Measurements from ENCODE around the gene TMEM198. TPM values are rescaled to one million over a fixed set of nuclear protein-coding genes. Genes with fewer than 3 reads are reported as not detected.

Gene TMEM198
- total and polyA plus RNA-seq, 2 donors (not counting 3 experiments of a cell fraction or from before 2014, with no cell fraction given): not detected

DNA sequence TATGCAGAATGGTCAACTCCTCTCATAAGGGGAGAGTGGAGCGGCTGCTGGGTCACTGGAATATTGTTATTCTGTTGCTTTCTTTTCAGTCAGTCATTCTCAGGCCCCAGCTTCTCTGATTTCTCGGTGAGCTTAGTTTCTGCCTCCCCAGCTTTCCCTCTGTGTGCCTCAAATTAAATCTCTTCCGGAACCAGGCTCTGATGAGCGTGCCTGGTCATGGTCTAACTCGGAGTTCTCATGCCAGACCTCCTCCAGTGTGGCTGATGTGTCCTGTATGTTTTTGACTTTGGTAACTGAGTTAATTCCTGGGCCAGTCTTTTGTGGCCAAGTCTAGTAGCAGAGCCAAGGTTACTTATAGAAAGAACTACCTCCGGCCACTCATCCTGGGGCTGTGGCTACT lies 48.9 kb downstream of the TMEM198 start:
- no peaks in the 10 kb centered on the region for H3K79me2 ChIP-seq (ENCODE audit: control insufficient read depth, insufficient read depth, low read length)
- H3K4me2 ChIP-seq (ENCODE audit: insufficient read depth, low read length): no peak overlapping the region
- intact Hi-C loops (cut with micrococcal nuclease): no loop called here
- no peak overlapping the region for H3K9ac ChIP-seq (replicated peaks; ENCODE audit: extremely low read depth, insufficient read depth, low read length)
- no peaks in the 10 kb centered on the region for H3K9me1 ChIP-seq (replicated peaks; ENCODE audit: control insufficient read depth, extremely low read depth, insufficient read depth, low read length)
- POLR2A ChIA-PET: no interaction called here
- H3K4me1 ChIP-seq (ENCODE audit: control insufficient read depth, extremely low read depth, insufficient read depth, low read length): peaks cover 6% of the 10 kb centered on the region
- dilution Hi-C loops (cut with MboI; ENCODE audit: extremely low pct_ligation_motif_present, low sequenced_read_pairs): no loop called here
- no peak for DNase-seq (ENCODE audit: low read depth, low spot score)
- TF ChIP-seq MYC (IDR thresholded peaks at IDR 0.05; ENCODE audit: low read depth, low read length): no peak
- TF ChIP-seq JUN (IDR thresholded peaks at IDR 0.05; ENCODE audit: borderline replicate concordance, insufficient read depth, insufficient read length, low read depth): no peak
- TF ChIP-seq, protein P1, sequence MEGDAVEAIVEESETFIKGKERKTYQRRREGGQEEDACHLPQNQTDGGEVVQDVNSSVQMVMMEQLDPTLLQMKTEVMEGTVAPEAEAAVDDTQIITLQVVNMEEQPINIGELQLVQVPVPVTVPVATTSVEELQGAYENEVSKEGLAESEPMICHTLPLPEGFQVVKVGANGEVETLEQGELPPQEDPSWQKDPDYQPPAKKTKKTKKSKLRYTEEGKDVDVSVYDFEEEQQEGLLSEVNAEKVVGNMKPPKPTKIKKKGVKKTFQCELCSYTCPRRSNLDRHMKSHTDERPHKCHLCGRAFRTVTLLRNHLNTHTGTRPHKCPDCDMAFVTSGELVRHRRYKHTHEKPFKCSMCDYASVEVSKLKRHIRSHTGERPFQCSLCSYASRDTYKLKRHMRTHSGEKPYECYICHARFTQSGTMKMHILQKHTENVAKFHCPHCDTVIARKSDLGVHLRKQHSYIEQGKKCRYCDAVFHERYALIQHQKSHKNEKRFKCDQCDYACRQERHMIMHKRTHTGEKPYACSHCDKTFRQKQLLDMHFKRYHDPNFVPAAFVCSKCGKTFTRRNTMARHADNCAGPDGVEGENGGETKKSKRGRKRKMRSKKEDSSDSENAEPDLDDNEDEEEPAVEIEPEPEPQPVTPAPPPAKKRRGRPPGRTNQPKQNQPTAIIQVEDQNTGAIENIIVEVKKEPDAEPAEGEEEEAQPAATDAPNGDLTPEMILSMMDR (IDR thresholded peaks at IDR 0.05; ENCODE audit: extremely low read depth in 1 of 2, insufficient read depth in 1 of 2, low read depth in 1 of 2, low read length in 2 of 2): no peak
- TF ChIP-seq, protein P2, sequence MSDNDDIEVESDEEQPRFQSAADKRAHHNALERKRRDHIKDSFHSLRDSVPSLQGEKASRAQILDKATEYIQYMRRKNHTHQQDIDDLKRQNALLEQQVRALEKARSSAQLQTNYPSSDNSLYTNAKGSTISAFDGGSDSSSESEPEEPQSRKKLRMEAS (IDR thresholded peaks at IDR 0.05; ENCODE audit: insufficient read depth, insufficient read length): no peak
- no peak for TF ChIP-seq POLR2AphosphoS5 (IDR thresholded peaks at IDR 0.05; ENCODE audit: insufficient read depth, low read depth, low read length)
- TF ChIP-seq POLR2A (IDR thresholded peaks at IDR 0.05; ENCODE audit: low read depth, low read length): no peak
- TF ChIP-seq GATA2 (IDR thresholded peaks at IDR 0.05; ENCODE audit: insufficient read depth, insufficient read length, low read depth, low read length): no peak
- TF ChIP-seq FOS (IDR thresholded peaks at IDR 0.05; ENCODE audit: borderline replicate concordance, insufficient read depth, low read length): no peak
- no peak overlapping the region for H2AFZ ChIP-seq (ENCODE audit: low read depth, low read length)
- H3K27me3 ChIP-seq (ENCODE audit: control insufficient read depth in 2 of 2, insufficient read depth in 2 of 2, low read length in 2 of 2): peaks cover 0 to 3% of the 10 kb centered on the region in 2 experiments
- no TSS peak for BruUV-seq (replicated peaks)
- CTCF ChIA-PET: interaction anchor here (1.9 kb wide), 1 partner anchor 32 kb away, joined by 7 read pairs; no protein-coding TSS in a partner anchor
- no peak overlapping the region for H3K4me3 ChIP-seq (replicated peaks in 1 of 3; ENCODE audit: insufficient read depth in 1 of 3, low read depth in 1 of 3, low read length in 3 of 3)
- H4K20me1 ChIP-seq (replicated peaks; ENCODE audit: control insufficient read depth, extremely low read depth, insufficient read depth, low read length): no peaks in the 10 kb centered on the region
- H3K9me3 ChIP-seq (replicated peaks; ENCODE audit: control insufficient read depth, insufficient read depth, low read length): no peaks in the 10 kb centered on the region
- FAIRE-seq: no peak
- H3K36me3 ChIP-seq (ENCODE audit: control insufficient read depth in 2 of 2, extremely low read depth in 1 of 2, insufficient read depth in 2 of 2, low read length in 2 of 2): no peaks in the 10 kb centered on the region
- H3K27ac ChIP-seq (ENCODE audit: insufficient read depth, low read depth, low read length): no peak overlapping the region
